ENCODE data around the gene TMEM258.

GRCh38 chr11:61756147-61756451 is 36.3 kb downstream of the TMEM258 start:
- TF ChIP-seq CTCF (IDR thresholded peaks at IDR 0.05 in 8 of 11, conservative IDR thresholded peaks at IDR 0.05 in 3 of 11) (no peak), POLR2A (IDR thresholded peaks at IDR 0.05) (no peak)
